Neuronal stem cell (in vitro differentiated cells): Measurements from ENCODE around the gene COL25A1.

Experiments used
- DNase-seq: peaks from one replicate; pipeline ENCODE4 v3.0.0-alpha.2; 2013; ENCODE audit warnings: low spot score
- H2AFZ ChIP-seq: one replicate; pipeline ENCODE4 v1.6.1; 2013; ENCODE audit warnings: mild to moderate bottlenecking, low read length, inconsistent platforms
- H2AK5ac ChIP-seq: 2 replicates; pipeline ENCODE4 v1.6.1; 2013; ENCODE audit warnings: low read depth, mild to moderate bottlenecking, inconsistent platforms, low read length, moderate library complexity, mixed read lengths
- H2BK120ac ChIP-seq: 2 replicates; pipeline ENCODE4 v1.6.1; 2013; ENCODE audit warnings: low read depth, mild to moderate bottlenecking, inconsistent platforms, low read length, moderate library complexity, mixed read lengths
- H2BK12ac ChIP-seq: one replicate; pipeline ENCODE4 v1.6.1; 2013; ENCODE audit warnings: low read length, inconsistent platforms
- H2BK15ac ChIP-seq: 2 replicates; pipeline ENCODE4 v1.6.1; 2013; ENCODE audit warnings: mild to moderate bottlenecking, low read length, inconsistent platforms, mixed read lengths
- H2BK5ac ChIP-seq: one replicate; pipeline ENCODE4 v1.6.1; 2013; ENCODE audit warnings: inconsistent platforms, mild to moderate bottlenecking, low read length, moderate library complexity
- H3K14ac ChIP-seq: one replicate; pipeline ENCODE4 v1.6.1; 2013; ENCODE audit warnings: low read length, inconsistent platforms
- H3K18ac ChIP-seq: 2 replicates; pipeline ENCODE4 v1.6.1; 2013; ENCODE audit warnings: low read length, inconsistent platforms
- H3K23ac ChIP-seq: 2 replicates; pipeline ENCODE4 v1.6.1; 2013; ENCODE audit warnings: low read depth, mild to moderate bottlenecking, mixed read lengths, low read length, inconsistent platforms; ENCODE audit not compliant: poor library complexity
- H3K27ac ChIP-seq: replicated peaks from 3 replicates; pipeline ENCODE4 v1.5.1; 2013; ENCODE audit warnings: low read length, inconsistent platforms
- H3K27me3 ChIP-seq, 3 experiments: 2 replicates each; pipeline ENCODE4 v1.6.1; 2013; ENCODE audit warnings: low read length in 3 of 3, mild to moderate bottlenecking in 2 of 3, inconsistent platforms in 1 of 3, low read depth in 1 of 3, mixed read lengths in 1 of 3, moderate library complexity in 1 of 3; ENCODE audit not compliant: control insufficient read depth in 3 of 3, insufficient read depth in 3 of 3
- H3K36me3 ChIP-seq, 2 donors: replicated peaks in 1 of 2; 2 replicates each; pipeline ENCODE4 v1.6.1; 2013; ENCODE audit warnings: low read length in 2 of 2; ENCODE audit not compliant: control insufficient read depth in 2 of 2, insufficient read depth in 2 of 2
- H3K4ac ChIP-seq: 2 replicates; pipeline ENCODE4 v1.6.1; 2013; ENCODE audit warnings: inconsistent platforms, mild to moderate bottlenecking, low read length, moderate library complexity
- H3K4me1 ChIP-seq, 2 donors: 1 replicate in 1 of 2; 2 replicates in 1 of 2; pipeline ENCODE4 v1.6.1; 2013; ENCODE audit warnings: low read length in 2 of 2, low read depth in 1 of 2; ENCODE audit not compliant: control insufficient read depth in 2 of 2, insufficient read depth in 1 of 2
- H3K4me2 ChIP-seq: one replicate; pipeline ENCODE4 v1.6.1; 2013; ENCODE audit warnings: mild to moderate bottlenecking, low read length, inconsistent platforms; ENCODE audit not compliant: insufficient read depth, poor library complexity, severe bottlenecking
- H3K4me3 ChIP-seq, 2 donors: 2 replicates each; pipeline ENCODE4 v1.5.1; 2013; ENCODE audit warnings: low read length in 2 of 2, mild to moderate bottlenecking in 2 of 2, inconsistent platforms in 1 of 2, moderate library complexity in 1 of 2
- H3K79me1 ChIP-seq: one replicate; pipeline ENCODE4 v1.6.1; 2013; ENCODE audit warnings: low read depth, mild to moderate bottlenecking, inconsistent platforms, low read length, moderate library complexity
- H3K9ac ChIP-seq: one replicate; pipeline ENCODE4 v1.6.1; 2013; ENCODE audit warnings: mild to moderate bottlenecking, low read depth, low read length, inconsistent platforms; ENCODE audit not compliant: poor library complexity
- H3K9me3 ChIP-seq, 2 donors: replicated peaks in 1 of 2; 2 replicates each; pipeline versions ENCODE3 to v1.6.1; 2013; ENCODE audit warnings: low read length in 2 of 2, mild to moderate bottlenecking in 2 of 2, inconsistent platforms in 1 of 2, low read depth in 1 of 2, mixed read lengths in 1 of 2, moderate library complexity in 1 of 2; ENCODE audit not compliant: control insufficient read depth in 2 of 2, insufficient read depth in 1 of 2
- H4K8ac ChIP-seq: one replicate; pipeline ENCODE4 v1.6.1; 2013; ENCODE audit warnings: low read depth, mild to moderate bottlenecking, inconsistent platforms, low read length, moderate library complexity
- H4K91ac ChIP-seq: one replicate; pipeline ENCODE4 v1.6.1; 2013; ENCODE audit warnings: low read length, low read depth, mild to moderate bottlenecking, inconsistent platforms; ENCODE audit not compliant: poor library complexity
- WGBS, 2 donors: extraction: QIAGEN DNeasy Blood & Tissue Kit; methylation state at CpG; one replicate each; pipeline ENCODE4 v1.1.7; 2013; ENCODE audit warnings: missing lambda C conversion rate in 2 of 2, mixed read lengths in 1 of 2; ENCODE audit not compliant: insufficient read length in 2 of 2, insufficient replicate concordance in 1 of 2; ENCODE audit errors: extremely low coverage in 2 of 2; 5-methylcytosine and 5-hydroxymethylcytosine counted together

The COL25A1 gene

GRCh38 chr4:108916638-108917037, 385.8 kb downstream of the COL25A1 start:
- H2BK15ac ChIP-seq = no peak overlapping the region
- no peak overlapping the region for H2BK12ac ChIP-seq
- no peaks in the 10 kb centered on the region for H3K36me3 ChIP-seq
- no peak overlapping the region for H2AFZ ChIP-seq
- H2BK5ac ChIP-seq = no peak overlapping the region
- no peak overlapping the region for H2BK120ac ChIP-seq
- no peak overlapping the region for H3K18ac ChIP-seq
- no peaks in the 10 kb centered on the region for H3K27me3 ChIP-seq
- H3K4ac ChIP-seq = no peak overlapping the region
- no peak overlapping the region for H3K14ac ChIP-seq
- no peak overlapping the region for H3K9ac ChIP-seq
- DNase-seq = no peak
- H3K79me1 ChIP-seq = no peaks in the 10 kb centered on the region
- no peak overlapping the region for H4K91ac ChIP-seq
- H3K4me3 ChIP-seq = no peak overlapping the region
- H3K27ac ChIP-seq = no peak overlapping the region
- no peak overlapping the region for H3K4me2 ChIP-seq
- no peaks in the 10 kb centered on the region for H3K4me1 ChIP-seq
- H3K23ac ChIP-seq = no peak overlapping the region
- no CpG with 5 or more reads among the region's 4 CpGs for WGBS, 2 donors
- no peak overlapping the region for H4K8ac ChIP-seq
- no peaks in the 10 kb centered on the region for H3K9me3 ChIP-seq
- no peak overlapping the region for H2AK5ac ChIP-seq

- Histone ChIP-seq H3K9ac (no peak overlapping the region), H3K23ac (no peak overlapping the region), H3K27me3 (no peaks in the 10 kb centered on the region), H3K18ac (peak overlapping the region; percentile 27), H2AFZ (peak overlapping the region; percentile 18), H3K36me3 (no peaks in the 10 kb centered on the region), H3K27ac (no peak overlapping the region), H4K8ac (no peak overlapping the region), H3K4ac (no peak overlapping the region), H2BK15ac (no peak overlapping the region), H2AK5ac (peak overlapping the region; percentile 68), H3K9me3 (no peaks in the 10 kb centered on the region), H3K4me2 (no peak overlapping the region), H2BK120ac (no peak overlapping the region), H2BK5ac (no peak overlapping the region), H3K79me1 (no peaks in the 10 kb centered on the region), H3K4me3 (no peak overlapping the region), H3K4me1 (peaks cover 10% of the 10 kb centered on the region in 2 donors), H2BK12ac (no peak overlapping the region), H3K14ac (no peak overlapping the region), H4K91ac (no peak overlapping the region)
- no peak for DNase-seq
- WGBS, 2 donors = no CpG with 5 or more reads among the region's 8 CpGs
Measured at GRCh38 chr4:108906866-108907367, 395.5 kb downstream of the COL25A1 start.

- no peak overlapping the region for H3K4ac ChIP-seq
- H3K4me1 ChIP-seq = peaks cover 10 to 11% of the 10 kb centered on the region in 2 donors
- WGBS, 2 donors = no CpG with 5 or more reads among the region's 6 CpGs
Measured at GRCh38 chr4:108906006-108906405, 396.5 kb downstream of the COL25A1 start.

GRCh38 chr4:108903464-108904221, 398.8 kb downstream of the COL25A1 start:
- H3K4me2 ChIP-seq = no peak overlapping the region
- no peak overlapping the region for H4K91ac ChIP-seq
- no peak overlapping the region for H2AFZ ChIP-seq
- H3K36me3 ChIP-seq = no peaks in the 10 kb centered on the region
- no peak overlapping the region for H2BK12ac ChIP-seq
- no peak for DNase-seq
- no peak overlapping the region for H3K9ac ChIP-seq
- no peak overlapping the region for H3K4ac ChIP-seq
- no peaks in the 10 kb centered on the region for H3K9me3 ChIP-seq
- no CpG with 5 or more reads among the region's 4 CpGs for WGBS, 2 donors
- H4K8ac ChIP-seq = no peak overlapping the region
- H3K23ac ChIP-seq = no peak overlapping the region
- H2BK5ac ChIP-seq = no peak overlapping the region
- no peak overlapping the region for H3K14ac ChIP-seq
- no peaks in the 10 kb centered on the region for H3K79me1 ChIP-seq
- no peak overlapping the region for H2BK120ac ChIP-seq
- no peak overlapping the region for H3K27ac ChIP-seq
- H2AK5ac ChIP-seq = no peak overlapping the region
- no peak overlapping the region for H3K4me3 ChIP-seq
- H2BK15ac ChIP-seq = no peak overlapping the region
- no peaks in the 10 kb centered on the region for H3K27me3 ChIP-seq
- no peak overlapping the region for H3K18ac ChIP-seq
- peaks cover 9 to 25% of the 10 kb centered on the region in 2 donors for H3K4me1 ChIP-seq

More at GRCh38 chr4:108906006-108906405, 396.5 kb downstream of the COL25A1 start:
- H2BK120ac ChIP-seq = no peak overlapping the region
- DNase-seq = peak; percentile 20
- no peak overlapping the region for H4K8ac ChIP-seq
- no peaks in the 10 kb centered on the region for H3K36me3 ChIP-seq
- H4K91ac ChIP-seq = no peak overlapping the region
- H3K4me2 ChIP-seq = no peak overlapping the region
- no peak overlapping the region for H3K14ac ChIP-seq
- H3K27me3 ChIP-seq = no peaks in the 10 kb centered on the region
- H2BK5ac ChIP-seq = no peak overlapping the region
- H2AFZ ChIP-seq = peak overlapping the region; percentile 59
- no peaks in the 10 kb centered on the region for H3K9me3 ChIP-seq
- H3K18ac ChIP-seq = peak overlapping the region; percentile 85
- no peaks in the 10 kb centered on the region for H3K79me1 ChIP-seq
- peak overlapping the region; percentile 12 for H3K27ac ChIP-seq
- no peak overlapping the region for H3K4me3 ChIP-seq
- no peak overlapping the region for H2AK5ac ChIP-seq
- no peak overlapping the region for H2BK15ac ChIP-seq
- no peak overlapping the region for H3K9ac ChIP-seq
- no peak overlapping the region for H3K23ac ChIP-seq
- H2BK12ac ChIP-seq = peak overlapping the region; percentile 58
